Uterus (tissue), 4 donors: ENCODE measurements around the gene SPATS2L. TPM values are rescaled to one million over a fixed set of nuclear protein-coding genes. Genes with fewer than 3 reads are reported as not detected.

Experiments
- DNase-seq, 2 donors: peaks; one replicate each; pipeline ENCODE4 v3.0.0-alpha.2; 2019 to 2020
- H3K27ac ChIP-seq, 2 donors: fragments of 200-600 bp; sonication (generic); 1 replicate in 1 of 2; 2 replicates in 1 of 2; pipeline ENCODE4 v1.5.1; 2016 to 2018
- H3K27me3 ChIP-seq, 2 donors: fragments of 200-600 bp; sonication (generic); one replicate each; pipeline ENCODE4 v1.5.1; 2018 to 2019; ENCODE audit warnings: control low read depth in 1 of 2
- H3K36me3 ChIP-seq, 2 donors: fragments of 200-600 bp; sonication (generic); one replicate each; pipeline ENCODE4 v1.5.1; 2019; ENCODE audit warnings: control low read depth in 1 of 2
- H3K4me1 ChIP-seq, 2 donors: fragments of 200-600 bp; sonication (generic); one replicate each; pipeline ENCODE4 v1.5.1; 2018 to 2019; ENCODE audit warnings: control low read depth in 1 of 2
- H3K4me3 ChIP-seq, 2 donors: fragments of 200-600 bp; sonication (generic); 1 replicate in 1 of 2; 2 replicates in 1 of 2; pipeline ENCODE4 v1.5.1; 2018 to 2019; ENCODE audit warnings: mild to moderate bottlenecking in 1 of 2
- H3K9me3 ChIP-seq, 2 donors: fragments of 200-600 bp; sonication (generic); one replicate each; pipeline ENCODE4 v1.5.1; 2019; ENCODE audit warnings: control low read depth in 1 of 2
- POLR2A ChIP-seq, 2 donors: fragments of 450-650 bp; IDR thresholded peaks; one replicate each; pipeline ENCODE4 v1.6.1; 2016; ENCODE audit warnings: antibody characterized with exemption in 2 of 2, mild to moderate bottlenecking in 1 of 2, moderate library complexity in 1 of 2
- intact Hi-C: fragments of 100-400 bp; cut with DNase I; formaldehyde crosslinking; loops from one replicate; pipeline ENCODE4 v1.15.1; 2023; ENCODE audit warnings: low total_unique reads
- total RNA-seq, 4 donors: library from RNA; depleted of rRNA in 3 of 4; stranded (reverse); fragments of >200 nt in 3 of 4; gene quantifications; one replicate each; pipeline versions ENCODE4 v1.1.0 to v1.2.4, GENCODE V29; 2014 to 2023
- TF ChIP-seq, protein P1 (sequence below), 4 experiments: fragments of 200-600 bp in 2 of 4; fragments of 450-650 bp in 2 of 4; sonication (generic) in 2 of 4; IDR thresholded peaks; one replicate each; pipeline ENCODE4 v1.5.1; 2016 to 2019; ENCODE audit warnings: antibody characterized with exemption in 4 of 4, mild to moderate bottlenecking in 2 of 4, moderate library complexity in 1 of 4
- donor health status: DM: yes; HTN: yes; CAD: no.

Gene SPATS2L
- total RNA-seq, 4 donors from 2014 or later, result 20.6 to 99.3 (median 73.1) TPM

DNA sequence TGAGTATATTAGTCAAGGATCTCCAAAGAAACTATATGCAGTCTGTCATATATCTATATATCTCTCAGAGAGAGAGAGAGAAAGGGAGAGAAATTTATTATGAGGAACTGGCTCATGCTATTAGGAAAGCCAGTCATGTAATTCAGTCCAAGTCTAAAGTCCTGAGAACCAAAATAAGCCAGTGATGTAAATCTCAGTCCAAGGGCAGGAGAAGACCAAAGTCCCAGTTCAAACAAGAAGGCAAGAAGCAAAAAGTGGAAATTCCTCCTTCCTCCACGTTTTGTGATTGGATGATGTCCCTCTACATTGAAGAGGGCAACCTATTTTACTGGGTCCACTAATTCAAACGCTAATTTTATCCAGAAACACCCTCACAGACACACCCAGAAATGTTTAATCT, 34.2 kb upstream of the SPATS2L start:
- intact Hi-C loops, result no loop called here
- Histone ChIP-seq H3K4me1 (no peaks in the 10 kb centered on the region), H3K36me3 (no peaks in the 10 kb centered on the region)

DNA sequence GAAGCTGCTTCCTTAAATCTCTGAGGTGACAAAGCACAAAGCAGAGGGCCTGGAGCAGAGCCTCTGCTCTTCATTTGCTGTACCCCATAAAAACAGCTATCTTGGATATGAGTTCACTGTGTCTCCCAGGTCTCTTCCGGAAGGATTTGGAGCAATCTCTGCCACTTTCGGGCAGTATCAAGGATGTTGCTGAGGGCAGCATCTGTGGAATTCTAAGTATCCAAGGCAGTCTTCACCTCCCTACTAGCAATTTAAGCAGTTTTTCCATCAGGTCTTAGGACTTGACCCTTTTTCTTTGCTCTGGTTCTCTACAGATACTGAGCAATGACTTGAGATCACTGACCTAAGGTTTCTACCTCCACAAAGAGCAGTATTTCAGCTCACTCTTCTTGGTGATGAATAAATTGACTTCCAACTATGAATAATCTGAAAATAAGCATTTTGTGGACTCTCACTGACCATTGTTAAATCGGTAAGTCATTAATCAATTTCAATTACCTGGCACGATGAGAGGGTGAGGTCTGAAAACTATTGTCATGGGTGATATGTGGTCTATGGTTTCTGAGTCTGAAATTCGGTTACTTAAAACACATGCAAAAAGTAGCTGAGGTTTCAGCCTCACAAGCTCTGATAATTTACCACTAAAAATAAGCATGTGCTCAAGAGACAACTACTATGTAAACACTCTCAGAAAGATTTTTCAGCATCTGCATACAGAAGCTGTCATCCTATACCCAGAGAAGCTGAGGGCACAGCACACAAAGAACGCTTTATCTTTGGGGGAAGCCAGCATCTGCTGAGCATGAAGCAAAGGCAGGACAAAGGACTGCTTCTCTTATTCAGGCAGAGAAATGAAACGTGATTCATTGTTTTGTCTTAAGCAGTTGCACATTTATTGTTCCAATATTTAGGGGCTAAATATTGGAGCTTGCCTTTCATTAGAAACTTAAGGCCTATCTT, 32.1 kb upstream of the SPATS2L start:
- H3K9me3 ChIP-seq, result no peaks in the 10 kb centered on the region
- no peak overlapping the region for H3K4me3 ChIP-seq
- H3K36me3 ChIP-seq, result no peaks in the 10 kb centered on the region
- DNase-seq, result no peak
- no peaks in the 10 kb centered on the region for H3K4me1 ChIP-seq
- intact Hi-C loops, result no loop called here
- no peaks in the 10 kb centered on the region for H3K27me3 ChIP-seq
- TF ChIP-seq, protein P1, sequence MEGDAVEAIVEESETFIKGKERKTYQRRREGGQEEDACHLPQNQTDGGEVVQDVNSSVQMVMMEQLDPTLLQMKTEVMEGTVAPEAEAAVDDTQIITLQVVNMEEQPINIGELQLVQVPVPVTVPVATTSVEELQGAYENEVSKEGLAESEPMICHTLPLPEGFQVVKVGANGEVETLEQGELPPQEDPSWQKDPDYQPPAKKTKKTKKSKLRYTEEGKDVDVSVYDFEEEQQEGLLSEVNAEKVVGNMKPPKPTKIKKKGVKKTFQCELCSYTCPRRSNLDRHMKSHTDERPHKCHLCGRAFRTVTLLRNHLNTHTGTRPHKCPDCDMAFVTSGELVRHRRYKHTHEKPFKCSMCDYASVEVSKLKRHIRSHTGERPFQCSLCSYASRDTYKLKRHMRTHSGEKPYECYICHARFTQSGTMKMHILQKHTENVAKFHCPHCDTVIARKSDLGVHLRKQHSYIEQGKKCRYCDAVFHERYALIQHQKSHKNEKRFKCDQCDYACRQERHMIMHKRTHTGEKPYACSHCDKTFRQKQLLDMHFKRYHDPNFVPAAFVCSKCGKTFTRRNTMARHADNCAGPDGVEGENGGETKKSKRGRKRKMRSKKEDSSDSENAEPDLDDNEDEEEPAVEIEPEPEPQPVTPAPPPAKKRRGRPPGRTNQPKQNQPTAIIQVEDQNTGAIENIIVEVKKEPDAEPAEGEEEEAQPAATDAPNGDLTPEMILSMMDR (IDR thresholded peaks at IDR 0.05), result no peak
- no peak overlapping the region for H3K27ac ChIP-seq

More for the DNA sequence above, 34.2 kb upstream of the SPATS2L start:
- no peaks in the 10 kb centered on the region for H3K27me3 ChIP-seq
- no peak overlapping the region for H3K27ac ChIP-seq
- TF ChIP-seq, protein P1 (IDR thresholded peaks at IDR 0.05), result no peak
- no peak for TF ChIP-seq POLR2A (IDR thresholded peaks at IDR 0.05)
- no peak overlapping the region for H3K4me3 ChIP-seq
- no peak for DNase-seq
- H3K9me3 ChIP-seq, result no peaks in the 10 kb centered on the region

DNA sequence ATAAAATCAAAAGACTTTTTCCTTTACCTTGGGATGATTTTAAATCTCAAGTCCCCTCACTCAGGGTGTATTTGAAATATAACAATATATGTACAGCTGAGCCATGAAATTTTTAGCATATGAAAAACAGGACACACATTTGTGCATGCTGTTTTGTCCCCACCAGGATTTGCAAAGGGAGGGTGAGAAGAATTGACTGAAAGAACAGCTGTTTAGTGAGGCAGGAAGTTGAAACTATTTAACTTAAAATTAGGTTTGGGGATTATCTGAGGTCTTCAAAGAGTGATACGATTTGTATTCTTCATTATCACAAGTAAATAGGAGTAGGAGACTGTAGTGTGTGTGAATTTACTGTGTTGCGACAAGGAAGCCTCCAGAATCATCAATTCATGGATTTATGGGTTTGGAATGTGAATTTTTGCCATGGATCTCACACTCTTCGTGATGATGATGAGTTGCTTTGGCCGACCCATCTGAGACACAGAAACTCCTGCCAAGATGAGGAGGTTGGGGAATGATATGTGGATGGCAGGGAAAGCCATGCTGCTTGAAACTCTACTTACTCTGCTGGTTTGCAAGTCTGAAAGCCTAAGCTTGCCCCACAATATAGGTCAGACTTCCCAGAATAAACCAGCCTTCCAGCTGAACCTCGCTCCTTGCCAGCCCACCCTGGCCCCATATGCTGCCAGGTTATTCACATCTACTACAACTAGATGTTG, 31.0 kb upstream of the SPATS2L start:
- Histone ChIP-seq H3K36me3 (no peaks in the 10 kb centered on the region), H3K27me3 (no peaks in the 10 kb centered on the region), H3K27ac (no peak overlapping the region), H3K9me3 (no peaks in the 10 kb centered on the region), H3K4me1 (no peaks in the 10 kb centered on the region), H3K4me3 (no peak overlapping the region)
- no peak for TF ChIP-seq POLR2A (IDR thresholded peaks at IDR 0.05)
- TF ChIP-seq, protein P1 (IDR thresholded peaks at IDR 0.05), result no peak
- DNase-seq, result no peak
- intact Hi-C loops, result no loop called here

DNA sequence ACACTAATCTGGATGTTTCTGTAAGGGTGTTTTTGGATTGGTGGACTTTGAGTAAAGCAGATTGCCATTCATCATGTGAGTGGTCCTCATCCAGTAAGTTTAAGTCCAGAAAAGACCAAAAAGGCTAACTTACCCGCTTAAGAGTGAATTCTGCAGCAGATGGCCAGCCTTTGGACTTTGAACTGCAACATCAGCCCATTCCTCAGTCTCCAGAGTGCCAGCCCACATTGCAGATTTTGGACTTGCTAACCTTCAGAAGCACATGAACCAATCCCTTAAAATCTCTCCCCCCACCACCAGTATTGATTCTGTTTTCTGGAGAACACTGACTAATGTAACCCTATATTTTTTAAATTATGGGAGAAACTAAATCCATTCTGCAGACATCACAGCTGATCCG, 30.0 kb upstream of the SPATS2L start:
- DNase-seq, result no peak
- H3K27ac ChIP-seq, result no peak overlapping the region
- no peaks in the 10 kb centered on the region for H3K27me3 ChIP-seq
- no peak overlapping the region for H3K4me3 ChIP-seq
- intact Hi-C loops, result no loop called here
- no peaks in the 10 kb centered on the region for H3K9me3 ChIP-seq
- H3K36me3 ChIP-seq, result no peaks in the 10 kb centered on the region
- no peaks in the 10 kb centered on the region for H3K4me1 ChIP-seq
- TF ChIP-seq, protein P1 (IDR thresholded peaks at IDR 0.05), result no peak
- no peak for TF ChIP-seq POLR2A (IDR thresholded peaks at IDR 0.05)
